Erythroblast (primary cell): ENCODE data around the gene NCKAP5.

ENCODE experiments used
- GATA1 ChIP-seq: IDR thresholded peaks from 2 replicates; pipeline ENCODE4 v1.6.1; 2011; ENCODE audit warnings: low read depth, mild to moderate bottlenecking, control low read depth, low read length, moderate library complexity
- POLR2A ChIP-seq: IDR thresholded peaks from 2 replicates; pipeline ENCODE4 v1.6.1; 2011; ENCODE audit warnings: mild to moderate bottlenecking, low read length

- TF ChIP-seq POLR2A (no peak), GATA1 (no peak)
Measured at GRCh38 chr2:133518700-133519344, 49.4 kb downstream of the NCKAP5 start.
